IMR-90 (cell line): Measurements from ENCODE around the gene SERPINC1. TPM values are rescaled to one million over a fixed set of nuclear protein-coding genes. Genes with fewer than 3 reads are reported as not detected.

Experiments
- ATAC-seq: fragments of 200-7000 bp; cut with Tn5 transposase; 2 replicates; pipeline ENCODE4 v1.9.1; 2020; ENCODE audit warnings: low read depth, mild to moderate bottlenecking, moderate library complexity
- BruUV-seq: library from RNA; stranded (reverse); fragments of 400-500 nt; replicated peaks from 2 replicates; lab custom pipeline; 2021; lab: Mats Ljungman, UMichigan
- CTCF ChIA-PET: fragments of 300-600 bp; formaldehyde crosslinking; extraction: SDS; loops from one replicate; lab custom pipeline; 2021; ENCODE audit warnings: antibody characterized with exemption; lab: Yijun Ruan, JAX
- POLR2A ChIA-PET: fragments of 300-600 bp; sonication (Branson Sonifier 250); formaldehyde crosslinking; loops from one replicate; lab custom pipeline; 2022; ENCODE audit warnings: antibody characterized with exemption; ENCODE audit not compliant: unreplicated experiment; lab: Charles Lee
- DNase-seq: peaks from one replicate; pipeline ENCODE4 v3.0.0; 2013
- H2AFZ ChIP-seq: replicated peaks from 2 replicates; pipeline ENCODE3; 2013; ENCODE audit warnings: low read length, mild to moderate bottlenecking; ENCODE audit not compliant: poor library complexity
- H2AK5ac ChIP-seq: 2 replicates; pipeline ENCODE4 v1.6.1; 2013; ENCODE audit warnings: low read depth, low read length, inconsistent platforms
- H2AK9ac ChIP-seq: replicated peaks from 2 replicates; pipeline ENCODE3; 2013; ENCODE audit warnings: mild to moderate bottlenecking, low read depth, low read length, moderate library complexity; ENCODE audit not compliant: poor library complexity
- H2BK120ac ChIP-seq: 2 replicates; pipeline ENCODE4 v1.6.1; 2013; ENCODE audit warnings: low read depth, low read length, inconsistent platforms
- H2BK15ac ChIP-seq: 3 replicates; pipeline ENCODE4 v1.6.1; 2013; ENCODE audit warnings: low read depth, low read length, inconsistent platforms
- H2BK20ac ChIP-seq: 2 replicates; pipeline ENCODE4 v1.6.1; 2013; ENCODE audit warnings: low read depth, mild to moderate bottlenecking, inconsistent platforms, low read length, moderate library complexity
- H2BK5ac ChIP-seq: 2 replicates; pipeline ENCODE4 v1.6.1; 2013; ENCODE audit warnings: mild to moderate bottlenecking, low read depth, low read length, inconsistent platforms; ENCODE audit not compliant: poor library complexity, severe bottlenecking
- H3K14ac ChIP-seq: replicated peaks from 2 replicates; pipeline ENCODE4 v1.6.1; 2013; ENCODE audit warnings: low read depth, low read length, inconsistent platforms
- H3K18ac ChIP-seq: 2 replicates; pipeline ENCODE4 v1.6.1; 2013; ENCODE audit warnings: low read depth, low read length, control low read depth
- H3K23ac ChIP-seq: 2 replicates; pipeline ENCODE4 v1.6.1; 2013; ENCODE audit warnings: low read depth, low read length, inconsistent platforms
- H3K27ac ChIP-seq: 2 replicates; pipeline ENCODE4 v1.5.1; 2013; ENCODE audit warnings: mild to moderate bottlenecking, control low read depth, low read length; ENCODE audit not compliant: insufficient read depth
- H3K27me3 ChIP-seq: 2 replicates; pipeline ENCODE4 v1.6.1; 2013; ENCODE audit warnings: low read length; ENCODE audit not compliant: control insufficient read depth, insufficient read depth
- H3K36me3 ChIP-seq: 2 replicates; pipeline ENCODE4 v1.6.1; 2013; ENCODE audit warnings: low read length, mixed read lengths; ENCODE audit not compliant: control insufficient read depth, insufficient read depth
- H3K4ac ChIP-seq: 2 replicates; pipeline ENCODE4 v1.6.1; 2013; ENCODE audit warnings: low read depth, low read length, inconsistent platforms
- H3K4me1 ChIP-seq: 2 replicates; pipeline ENCODE4 v1.6.1; 2013; ENCODE audit warnings: low read length, mixed read lengths; ENCODE audit not compliant: control insufficient read depth, insufficient read depth
- H3K4me2 ChIP-seq: 2 replicates; pipeline ENCODE4 v1.6.1; 2013; ENCODE audit warnings: low read depth, mild to moderate bottlenecking, control low read depth, low read length, moderate library complexity
- H3K4me3 ChIP-seq: 2 replicates; pipeline ENCODE4 v1.5.1; 2013; ENCODE audit warnings: low read depth, mild to moderate bottlenecking, control low read depth, low read length, moderate library complexity; ENCODE audit not compliant: insufficient read depth
- H3K56ac ChIP-seq: 2 replicates; pipeline ENCODE4 v1.6.1; 2013; ENCODE audit warnings: low read length, inconsistent platforms; ENCODE audit not compliant: insufficient read depth; ENCODE audit errors: extremely low read depth
- H3K79me1 ChIP-seq, 2 experiments: 2 replicates each; pipeline ENCODE4 v1.6.1; 2013; ENCODE audit warnings: low read length in 2 of 2, inconsistent platforms in 1 of 2, low read depth in 1 of 2
- H3K9ac ChIP-seq: 2 replicates; pipeline ENCODE4 v1.6.1; 2013; ENCODE audit warnings: low read depth, low read length, control low read depth
- H3K9me1 ChIP-seq: 2 replicates; pipeline ENCODE4 v1.6.1; 2013; ENCODE audit warnings: low read length, inconsistent platforms; ENCODE audit not compliant: insufficient read depth
- H3K9me3 ChIP-seq: 2 replicates; pipeline ENCODE4 v1.6.1; 2013; ENCODE audit warnings: low read length; ENCODE audit not compliant: control insufficient read depth, insufficient read depth
- H4K20me1 ChIP-seq: 2 replicates; pipeline ENCODE4 v1.6.1; 2013; ENCODE audit warnings: low read length, inconsistent platforms; ENCODE audit not compliant: insufficient read depth
- H4K5ac ChIP-seq: 2 replicates; pipeline ENCODE4 v1.6.1; 2013; ENCODE audit warnings: mild to moderate bottlenecking, low read depth, low read length, control low read depth
- H4K8ac ChIP-seq, 2 experiments: 2 replicates each; pipeline ENCODE4 v1.6.1; 2013; ENCODE audit warnings: low read depth in 2 of 2, low read length in 2 of 2, control low read depth in 1 of 2, inconsistent platforms in 1 of 2
- H4K91ac ChIP-seq: 2 replicates; pipeline ENCODE4 v1.6.1; 2013; ENCODE audit warnings: low read depth, low read length, inconsistent platforms; ENCODE audit not compliant: insufficient read depth
- BHLHE40 ChIP-seq: fragments of 150-350 bp; IDR thresholded peaks from 2 replicates; pipeline ENCODE4 v1.6.1; 2016; ENCODE audit warnings: mild to moderate bottlenecking, low read depth, low read length
- CEBPB ChIP-seq: IDR thresholded peaks from 2 replicates; pipeline ENCODE4 v1.6.1; 2012; ENCODE audit warnings: low read depth, low read length, improper control_type of control experiment
- CHD1 ChIP-seq: IDR thresholded peaks from 2 replicates; pipeline ENCODE4 v1.6.1; 2012; ENCODE audit warnings: low read depth, low read length, improper control_type of control experiment
- CTCF ChIP-seq: conservative IDR thresholded peaks from 2 replicates; pipeline ENCODE4 v1.5.1; 2012; ENCODE audit warnings: mild to moderate bottlenecking, low read depth, low read length, improper control_type of control experiment
- ELK1 ChIP-seq: fragments of 150-350 bp; IDR thresholded peaks from 2 replicates; pipeline ENCODE4 v1.6.1; 2016; ENCODE audit warnings: low read depth, mild to moderate bottlenecking, low read length, moderate library complexity, borderline replicate concordance
- FOS ChIP-seq: fragments of 150-350 bp; IDR thresholded peaks from 2 replicates; pipeline ENCODE4 v1.6.1; 2016; ENCODE audit warnings: low read depth, low read length
- MAFK ChIP-seq: IDR thresholded peaks from 2 replicates; pipeline ENCODE4 v1.6.1; 2012; ENCODE audit warnings: low read depth, low read length, improper control_type of control experiment
- MAZ ChIP-seq: IDR thresholded peaks from 2 replicates; pipeline ENCODE4 v1.6.1; 2012; ENCODE audit warnings: low read depth, mild to moderate bottlenecking, low read length, improper control_type of control experiment, moderate library complexity, borderline replicate concordance
- MXI1 ChIP-seq: IDR thresholded peaks from 2 replicates; pipeline ENCODE4 v1.6.1; 2012; ENCODE audit warnings: low read depth, mild to moderate bottlenecking, low read length, moderate library complexity, borderline replicate concordance
- NFE2L2 ChIP-seq: fragments of 150-350 bp; IDR thresholded peaks from 2 replicates; pipeline ENCODE4 v1.6.1; 2016; ENCODE audit warnings: low read depth, mild to moderate bottlenecking, low read length
- POLR2A ChIP-seq: IDR thresholded peaks from 2 replicates; pipeline ENCODE4 v1.6.1; 2012; ENCODE audit warnings: mild to moderate bottlenecking, low read depth, low read length
- RAD21 ChIP-seq: IDR thresholded peaks from 2 replicates; pipeline ENCODE4 v1.6.1; 2012; ENCODE audit warnings: low read length, improper control_type of control experiment
- RCOR1 ChIP-seq: IDR thresholded peaks from 2 replicates; pipeline ENCODE4 v1.6.1; 2012; ENCODE audit warnings: mild to moderate bottlenecking, low read length, improper control_type of control experiment; ENCODE audit not compliant: insufficient replicate concordance
- RFX5 ChIP-seq: IDR thresholded peaks from 2 replicates; pipeline ENCODE4 v1.8.0; 2012; ENCODE audit warnings: low read depth, mild to moderate bottlenecking, low read length, moderate library complexity
- SMC3 ChIP-seq: fragments of 150-350 bp; IDR thresholded peaks from 2 replicates; pipeline ENCODE4 v1.6.1; 2016; ENCODE audit warnings: low read depth, mild to moderate bottlenecking, antibody characterized with exemption, low read length, moderate library complexity
- USF2 ChIP-seq: fragments of 150-350 bp; IDR thresholded peaks from 2 replicates; pipeline ENCODE4 v1.6.1; 2017; ENCODE audit warnings: mild to moderate bottlenecking, antibody characterized with exemption, low read length, low read depth
- WGBS, 2 experiments: methylation state at CpG; one replicate each; pipeline versions ENCODE4 v1.1.5 to v1.1.7; 2013; ENCODE audit warnings: missing lambda C conversion rate in 2 of 2; ENCODE audit not compliant: insufficient read length in 1 of 2; ENCODE audit errors: extremely low coverage in 2 of 2; 5-methylcytosine and 5-hydroxymethylcytosine counted together
- dilution Hi-C: fragments of 300-500 bp; cut with HindIII; formaldehyde crosslinking; loops from one replicate; pipeline ENCODE4 v1.14.3; 2018; ENCODE audit warnings: low sequenced_read_pairs; ENCODE audit not compliant: unreplicated experiment
- in situ Hi-C: fragments of 300-500 bp; cut with MboI; formaldehyde crosslinking; loops from 3 replicates; pipeline ENCODE4 v1.14.3; 2019; ENCODE audit warnings: low sequenced_read_pairs, inconsistent platforms, mixed read lengths
- intact Hi-C: fragments of 100-400 bp; cut with micrococcal nuclease; formaldehyde crosslinking; loops from 2 replicates; pipeline ENCODE4 v1.10.0; 2022
- polyA plus RNA-seq, 3 experiments: library from polyadenylated mRNA; depleted of rRNA; stranded (reverse); fragments of >200 nt; gene quantifications; 2 replicates each; pipeline ENCODE4 v1.2.3, GENCODE V29; 2012; ENCODE audit warnings: low replicate concordance in 1 of 3
- total RNA-seq: library from RNA; depleted of rRNA; stranded (reverse); fragments of >200 nt; gene quantifications from 2 replicates; pipeline ENCODE4 v1.2.3, GENCODE V29; 2012

The SERPINC1 gene
- total and polyA plus RNA-seq, 2 of the 4 experiments (the other 2 are of a cell fraction), result not detected

- Histone ChIP-seq H2BK15ac (no peak overlapping the region), H3K4me1 (no peaks in the 10 kb centered on the region), H3K56ac (no peak overlapping the region), H3K4me3 (no peak overlapping the region), H2BK20ac (no peak overlapping the region), H3K9me1 (no peaks in the 10 kb centered on the region), H3K9ac (no peak overlapping the region), H3K23ac (no peak overlapping the region), H2BK120ac (no peak overlapping the region), H2AK5ac (no peak overlapping the region), H2BK5ac (no peak overlapping the region), H4K5ac (no peak overlapping the region), H3K36me3 (no peaks in the 10 kb centered on the region), H3K27me3 (no peaks in the 10 kb centered on the region), H3K18ac (no peak overlapping the region), H3K4ac (no peak overlapping the region), H4K91ac (no peak overlapping the region), H4K20me1 (no peaks in the 10 kb centered on the region), H3K4me2 (no peak overlapping the region), H2AK9ac (no peak overlapping the region), H3K79me1 (no peaks in the 10 kb centered on the region), H3K14ac (no peak overlapping the region), H3K9me3 (no peaks in the 10 kb centered on the region), H3K27ac (no peak overlapping the region), H2AFZ (no peak overlapping the region), H4K8ac (no peak overlapping the region)
- POLR2A ChIA-PET, result interaction anchor here (0.6 kb wide), 1 partner anchor 318 kb away, joined by 6 read pairs; no protein-coding TSS in a partner anchor
- CTCF ChIA-PET, result no interaction called here
- 100% methylated on average over 1 of the region's 3 CpGs; no CpG with 5 or more reads in 1 of the 2 experiments for WGBS, 2 experiments
- in situ Hi-C loops (no loop called here), intact Hi-C loops (no loop called here), dilution Hi-C loops (no loop called here)
- DNase-seq (no peak), ATAC-seq (no peak)
- no TSS peak for BruUV-seq
- TF ChIP-seq MAFK (no peak), SMC3 (no peak), MAZ (no peak), CHD1 (no peak), RFX5 (no peak), ELK1 (no peak), MXI1 (no peak), USF2 (no peak), FOS (no peak), POLR2A (no peak), CEBPB (no peak), RCOR1 (no peak), CTCF (no peak), BHLHE40 (no peak), RAD21 (no peak), NFE2L2 (no peak)
These were observed 16.1 kb downstream of the SERPINC1 start for GRCh38 chr1:173900992-173901391.
